NCI-H510A (cell line): ENCODE measurements around the gene ATP1A1.

Experiments
- DNase-seq: peaks from one replicate; lab custom pipeline; 2025; lab: John Stamatoyannopoulos, UW

ATP1A1 gene

DNA sequence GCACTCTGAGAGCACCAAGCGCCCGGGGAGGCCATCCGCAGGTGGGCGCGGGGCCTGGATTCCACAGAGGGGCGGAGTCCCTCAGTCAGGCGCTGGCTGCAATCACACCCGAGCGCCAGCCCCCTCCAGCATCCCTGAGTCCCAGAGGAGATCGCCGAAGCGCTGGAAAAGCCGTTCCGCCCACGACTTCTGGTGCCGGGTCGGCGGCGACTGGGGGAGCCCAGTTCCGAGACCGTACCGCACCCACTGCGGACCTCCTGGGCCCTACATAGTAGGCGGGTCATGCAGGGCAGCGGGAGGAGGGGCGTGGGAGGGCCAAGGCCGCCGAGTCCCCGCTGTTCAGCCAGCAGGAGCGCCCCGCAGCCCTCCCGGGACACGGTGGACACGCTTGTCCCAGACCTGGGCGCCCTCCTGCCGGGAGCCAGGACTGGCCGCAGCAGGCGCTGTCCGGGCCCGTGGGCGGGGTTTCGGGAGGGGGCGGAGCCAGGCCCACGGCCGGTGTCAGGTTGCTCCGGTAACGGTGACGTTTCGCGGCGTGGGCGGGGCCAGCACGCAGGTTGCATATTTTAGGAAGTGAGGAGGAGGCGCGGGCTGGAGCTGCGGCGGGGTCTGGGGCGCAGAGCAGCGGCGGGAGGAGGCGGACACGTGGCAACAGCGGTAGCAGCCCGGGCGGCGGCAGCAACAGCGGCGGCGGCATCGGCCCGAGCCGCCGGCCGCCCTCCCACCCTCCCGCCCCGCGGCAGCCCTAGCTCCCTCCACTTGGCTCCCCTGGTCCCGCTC, at the start of gene ATP1A1:
Gene ATP1A1 (plus strand): TSS at position 594 of the 780 bp plus-strand sequence. CDS start 268 bp downstream, outside the sequence.
- peak; percentile 79 for DNase-seq

- DNase-seq, result no peak
Measured at GRCh38 chr1:116323491-116323890, 49.6 kb upstream of the ATP1A1 start.

DNA sequence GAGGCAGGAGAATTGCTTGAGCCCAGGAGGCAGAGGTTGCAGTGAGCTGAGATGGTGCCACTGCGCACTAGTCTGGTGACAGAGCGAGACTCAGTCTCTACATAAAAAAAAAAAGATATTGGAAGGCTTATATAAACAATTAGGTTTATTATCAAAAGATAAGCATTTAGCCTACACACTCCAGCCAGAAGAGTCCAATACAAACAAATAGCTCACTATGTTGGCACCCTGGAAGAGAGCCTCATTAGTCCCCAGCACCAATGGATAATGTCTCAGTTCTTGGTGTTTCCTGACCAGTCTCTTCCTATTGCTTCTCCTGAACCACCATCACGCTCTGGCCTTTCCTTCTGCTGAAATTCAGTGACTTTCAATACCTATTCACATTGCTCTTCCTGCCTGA, 48.6 kb upstream of the ATP1A1 start:
- no peak for DNase-seq

- DNase-seq, result no peak
Measured at GRCh38 chr1:116325104-116325503, 47.9 kb upstream of the ATP1A1 start.

DNA sequence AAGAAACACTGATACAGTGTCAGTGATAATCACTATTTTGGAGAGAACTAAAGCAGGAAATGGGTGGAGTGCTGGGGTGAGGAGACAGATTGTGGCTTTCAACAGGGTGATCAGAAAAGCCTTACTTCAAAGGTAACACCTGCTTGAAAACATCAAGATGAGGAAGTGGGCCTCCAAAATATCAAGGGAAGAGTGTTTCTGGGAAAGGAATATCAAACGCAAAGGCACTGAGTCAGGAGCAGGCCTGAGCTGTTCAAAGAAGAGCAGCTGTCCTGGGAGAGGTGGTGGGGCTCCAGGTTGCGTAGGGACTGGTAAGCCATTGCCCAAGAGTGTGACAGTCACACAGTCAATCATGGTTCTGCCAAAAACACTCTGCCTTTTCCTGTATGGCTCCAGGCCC, 47.1 kb upstream of the ATP1A1 start:
- no peak for DNase-seq

DNA sequence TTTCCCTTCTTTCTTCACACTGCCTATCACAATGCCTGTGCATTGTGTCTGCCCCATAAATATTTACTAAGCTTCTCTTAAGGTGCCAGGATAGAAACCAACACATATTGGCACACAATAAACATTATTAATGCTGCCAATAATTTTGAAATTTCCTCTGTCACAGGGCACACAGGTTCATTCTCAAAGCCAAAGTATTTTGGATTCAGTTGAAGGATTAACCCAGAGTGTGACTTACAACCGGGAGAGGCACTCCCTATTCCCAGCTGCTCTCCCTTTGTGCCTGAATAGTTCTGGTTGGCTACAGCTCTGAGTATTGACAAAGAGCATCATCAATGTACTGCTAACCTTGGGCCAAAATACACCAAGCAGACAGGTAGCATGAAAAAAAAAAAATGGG, 46.6 kb upstream of the ATP1A1 start:
- DNase-seq, result peak; percentile 26

DNA sequence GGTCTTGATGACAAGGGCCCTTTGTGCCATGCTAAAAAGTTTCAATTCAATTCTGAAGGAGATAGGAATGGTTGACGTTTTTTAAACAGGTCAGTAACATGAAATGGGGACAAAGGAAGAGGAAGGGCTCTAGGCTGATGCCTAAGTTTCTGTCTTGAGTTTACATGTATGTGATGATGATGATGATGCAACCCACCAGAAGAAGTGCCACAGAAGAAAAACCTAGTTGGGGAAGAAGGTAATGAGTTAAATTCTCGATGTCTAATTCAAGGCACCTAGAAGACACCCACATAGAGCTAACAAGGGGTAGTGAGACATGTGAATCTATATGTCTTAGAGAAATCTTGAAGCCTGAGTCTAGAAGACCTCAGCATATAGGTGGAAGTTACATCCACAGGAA, 44.4 kb upstream of the ATP1A1 start:
- no peak for DNase-seq

DNA sequence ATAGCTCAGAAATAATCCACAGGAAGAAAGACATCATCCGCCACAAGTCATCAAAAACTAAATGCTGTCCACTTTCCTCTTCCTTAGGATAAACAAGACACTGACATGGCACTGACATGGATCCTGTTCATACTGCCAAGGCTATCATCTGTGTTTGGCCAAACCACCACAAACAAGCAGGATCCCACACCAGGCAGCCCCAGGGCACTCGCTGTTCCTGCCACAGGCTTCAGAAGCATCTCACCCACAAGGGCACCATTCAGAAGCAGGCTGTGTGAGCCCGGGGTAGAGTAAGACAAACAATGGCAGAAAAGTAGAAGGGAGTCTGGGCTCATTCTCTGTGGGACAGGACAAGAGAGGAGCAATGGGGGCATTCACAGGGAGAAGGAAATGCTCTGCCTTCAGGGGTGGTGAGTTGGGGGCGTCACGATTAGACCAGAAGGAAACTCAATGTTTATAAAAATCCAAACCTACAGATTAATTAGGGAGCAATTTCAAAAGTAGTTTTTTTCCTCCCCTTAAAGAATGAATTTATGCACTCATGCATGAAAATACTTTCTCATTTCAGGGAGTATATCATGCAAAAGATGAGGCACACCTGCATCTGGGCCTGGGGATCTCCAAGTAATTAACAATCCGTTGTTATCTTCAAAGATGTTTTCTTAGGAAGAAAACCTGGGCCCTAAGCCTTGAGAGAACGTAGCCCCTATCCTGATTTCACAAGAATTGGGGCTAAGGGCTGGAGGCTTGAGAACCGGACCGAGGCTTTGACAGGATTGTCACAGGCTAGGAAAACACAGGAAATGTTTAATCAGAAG, 43.3 kb upstream of the ATP1A1 start:
- no peak for DNase-seq

- DNase-seq, result peak; percentile 39
Measured at GRCh38 chr1:116330342-116330652, 42.7 kb upstream of the ATP1A1 start.

- DNase-seq, result no peak
Measured at GRCh38 chr1:116330846-116331245, 42.2 kb upstream of the ATP1A1 start.

GRCh38 chr1:116331523-116331922, 41.5 kb upstream of the ATP1A1 start:
- no peak for DNase-seq

- no peak for DNase-seq
Measured at GRCh38 chr1:116332451-116332850, 40.6 kb upstream of the ATP1A1 start.

DNA sequence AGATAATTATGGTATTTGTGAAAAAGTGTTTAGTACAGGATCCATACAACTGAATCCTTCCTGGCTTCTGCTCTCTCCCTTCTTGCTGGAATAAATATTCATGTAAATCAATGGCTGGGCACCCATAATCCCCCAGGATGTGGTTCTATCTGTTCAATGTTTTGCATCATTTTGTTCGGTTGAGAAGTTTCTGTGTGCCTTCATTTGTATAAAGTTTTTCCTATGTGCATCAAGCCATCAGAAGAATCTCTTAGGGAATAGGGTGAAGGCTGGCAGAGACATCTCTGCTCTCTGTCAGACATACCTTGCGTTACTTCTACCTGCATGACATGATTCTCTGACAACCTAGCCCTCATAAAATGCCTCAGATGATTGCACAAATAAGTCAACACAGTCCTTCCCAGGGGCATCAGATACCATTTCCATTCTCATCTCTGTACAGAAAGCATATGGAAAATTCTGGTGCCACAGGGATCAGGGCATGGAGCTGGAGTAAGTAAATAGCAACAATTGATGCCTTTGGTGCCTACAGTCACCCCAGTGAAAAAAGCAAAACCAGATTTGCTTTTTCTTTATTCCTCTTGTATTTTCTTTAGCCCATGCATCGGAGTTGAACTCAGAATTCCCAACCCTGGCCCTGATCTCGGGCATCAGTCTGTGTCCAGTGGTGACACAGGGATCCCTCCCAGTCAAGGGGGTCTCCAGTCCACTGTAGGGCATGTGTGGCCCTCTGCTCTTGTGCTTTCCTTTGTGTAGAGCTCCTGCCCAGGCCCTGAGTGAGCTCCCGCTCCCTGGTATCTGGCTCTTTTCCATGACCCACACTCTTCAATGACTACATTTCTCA, 39.7 kb upstream of the ATP1A1 start:
- DNase-seq, result no peak

DNA sequence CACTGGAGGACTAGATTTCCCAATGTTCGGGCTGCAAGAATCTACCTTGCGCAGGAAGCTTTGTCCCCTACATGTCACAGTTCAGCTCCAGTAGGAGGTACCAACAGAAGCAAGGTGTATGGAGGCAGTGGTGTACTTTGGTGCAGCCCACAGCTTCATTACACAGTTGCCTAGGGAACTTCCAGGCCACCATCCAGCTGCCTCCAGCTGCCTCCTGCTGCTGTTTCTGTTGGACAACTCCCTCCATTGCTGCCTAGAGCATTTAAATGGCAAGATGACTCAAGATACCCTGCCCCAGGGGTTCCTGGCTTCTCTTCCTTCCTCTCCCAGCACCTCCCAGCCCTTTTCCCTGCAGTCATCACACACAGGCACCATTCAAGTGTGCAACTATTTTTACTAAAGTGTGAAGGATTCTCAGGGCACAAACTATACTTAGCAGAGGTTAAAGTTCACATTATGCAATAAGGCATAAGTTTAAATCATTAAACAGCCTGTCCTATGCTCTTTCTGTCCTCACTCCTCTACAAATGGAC, 39.0 kb upstream of the ATP1A1 start:
- no peak for DNase-seq

GRCh38 chr1:116334868-116335635, 38.0 kb upstream of the ATP1A1 start:
- DNase-seq, result no peak

DNA sequence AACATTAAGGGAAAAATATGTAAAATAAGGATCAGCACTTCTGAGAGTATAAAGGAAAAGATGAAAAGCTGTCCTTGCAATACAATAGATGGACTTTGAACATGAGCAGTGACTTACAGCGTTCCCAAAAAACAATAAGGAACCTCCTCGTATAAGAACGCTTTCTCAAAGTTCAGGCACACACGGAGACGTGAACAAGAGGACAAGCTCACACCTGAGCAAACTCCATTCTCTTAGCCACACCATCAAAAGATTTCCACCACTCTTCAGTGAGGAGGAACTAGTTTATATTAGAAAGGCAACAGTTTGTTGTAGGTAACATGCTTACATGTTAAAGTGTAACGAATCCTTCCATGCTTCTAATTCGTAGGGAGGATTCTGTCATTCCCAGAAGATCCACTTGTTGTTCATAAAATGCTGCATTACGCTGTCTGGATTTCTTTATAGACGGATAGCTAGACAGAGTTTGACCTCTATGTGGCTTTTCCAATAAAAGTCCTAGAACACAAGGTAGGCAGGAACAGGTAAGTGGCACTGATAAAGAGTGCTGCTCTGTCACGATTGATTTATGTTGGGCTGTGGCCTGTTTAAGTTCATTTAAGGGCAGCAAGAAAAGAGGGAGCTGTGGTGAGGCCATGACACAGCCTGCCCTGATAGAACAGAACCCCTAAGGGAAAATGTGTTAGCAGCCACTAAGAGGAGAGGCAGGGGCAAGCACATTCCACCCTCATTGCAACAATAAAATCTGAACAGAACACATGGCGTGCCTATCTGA, 37.0 kb upstream of the ATP1A1 start:
- DNase-seq, result no peak

DNA sequence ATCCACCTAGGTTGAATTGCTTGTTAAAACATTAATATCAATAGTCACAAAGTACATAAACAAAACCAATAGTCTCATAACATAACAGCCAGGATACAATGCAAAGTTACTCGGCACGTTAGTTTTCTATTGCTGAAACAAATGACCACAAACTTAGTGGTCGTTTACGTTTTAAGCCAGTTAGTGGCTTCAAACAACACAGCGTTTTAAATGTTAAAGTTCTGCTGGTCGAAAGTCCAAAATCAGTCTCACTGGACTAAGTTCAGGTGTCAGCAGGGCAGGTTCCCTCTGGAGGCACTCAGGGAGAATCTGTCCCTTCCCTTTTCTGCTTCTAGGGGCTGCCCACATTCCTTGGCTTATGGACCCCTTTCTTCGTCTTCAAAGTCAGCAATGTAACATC, 35.6 kb upstream of the ATP1A1 start:
- no peak for DNase-seq

DNA sequence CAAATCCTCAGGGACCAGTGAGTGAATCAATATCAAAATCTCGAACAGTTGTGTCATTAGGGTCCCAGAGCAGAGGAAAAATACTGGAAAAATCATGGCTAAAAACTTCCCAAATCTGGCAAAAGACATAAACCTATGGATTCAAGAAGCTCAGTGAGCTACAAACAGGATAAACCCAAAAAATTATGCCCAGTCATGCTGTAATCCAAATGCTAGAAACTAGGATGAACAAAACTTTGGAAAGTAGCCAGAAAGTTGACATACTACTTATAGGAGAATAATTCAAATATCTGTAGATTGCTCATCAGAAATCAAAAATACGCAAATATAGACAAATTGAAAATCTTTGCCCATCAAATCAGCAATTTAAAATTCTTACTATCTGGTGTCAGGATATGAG, 34.6 kb upstream of the ATP1A1 start:
- DNase-seq, result no peak

DNA sequence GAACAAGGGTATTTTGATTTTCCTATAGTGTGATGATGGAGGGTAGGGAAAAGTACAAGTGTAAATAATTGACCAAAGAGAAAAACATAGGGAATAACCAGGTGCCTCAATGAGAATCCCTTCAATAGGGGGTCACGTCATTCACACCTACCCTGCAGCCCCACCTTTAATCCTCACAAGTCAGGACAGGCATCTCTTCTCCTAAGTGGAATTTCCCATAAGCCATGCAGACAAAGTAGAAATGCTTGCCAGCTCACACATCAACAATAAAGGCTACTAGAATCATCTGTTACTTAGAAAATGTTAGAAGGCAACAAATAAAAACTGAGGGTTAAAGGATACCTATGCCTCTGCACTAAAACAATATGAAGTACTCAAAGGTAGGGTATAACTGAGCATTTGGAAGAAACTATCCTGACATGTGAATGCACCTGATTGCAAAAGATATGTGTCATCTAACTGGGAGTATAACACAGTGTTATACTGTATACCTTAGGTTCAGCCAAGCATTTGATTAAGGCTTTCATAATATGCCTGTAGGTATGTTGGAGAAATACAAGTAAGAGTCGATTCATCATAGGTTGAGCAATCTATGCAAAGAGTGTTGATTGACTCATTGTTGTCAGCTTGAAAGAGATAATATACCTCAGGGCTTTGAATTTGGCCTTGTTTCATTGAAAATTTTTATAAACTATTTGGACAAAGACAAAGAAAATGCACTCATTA, 32.4 kb upstream of the ATP1A1 start:
- DNase-seq, result no peak

DNA sequence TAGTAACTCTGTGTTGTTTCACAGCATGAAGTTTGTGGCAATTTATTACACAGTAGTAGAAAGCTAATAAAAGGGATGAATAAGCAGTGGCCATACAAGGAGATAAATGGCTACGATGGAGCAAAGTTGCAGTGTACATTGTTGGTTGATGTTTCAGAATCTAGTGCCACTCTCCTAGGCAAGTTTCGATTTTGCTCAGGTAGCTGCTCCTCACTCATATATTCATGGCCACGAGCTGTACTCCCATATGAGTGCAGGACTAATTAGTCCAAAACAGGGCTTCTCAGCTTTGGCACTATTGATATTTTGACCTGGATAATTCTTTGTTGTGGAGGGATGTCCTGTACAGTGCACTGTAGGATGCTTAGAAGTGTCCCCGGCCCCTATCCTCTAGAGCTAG, 30.0 kb upstream of the ATP1A1 start:
- DNase-seq, result no peak
